Activated CD4-positive, alpha-beta T cell treated with anti-CD3 and anti-CD28 coated beads, Interleukin-2, amount 50 U/mL, for 48 hours (primary cell): ENCODE measurements around the gene LTO1.

Experiments
- DNase-seq, 2 experiments: peaks; one replicate each; pipeline ENCODE4 v3.0.0-alpha.2; 2020

LTO1 gene

DNA sequence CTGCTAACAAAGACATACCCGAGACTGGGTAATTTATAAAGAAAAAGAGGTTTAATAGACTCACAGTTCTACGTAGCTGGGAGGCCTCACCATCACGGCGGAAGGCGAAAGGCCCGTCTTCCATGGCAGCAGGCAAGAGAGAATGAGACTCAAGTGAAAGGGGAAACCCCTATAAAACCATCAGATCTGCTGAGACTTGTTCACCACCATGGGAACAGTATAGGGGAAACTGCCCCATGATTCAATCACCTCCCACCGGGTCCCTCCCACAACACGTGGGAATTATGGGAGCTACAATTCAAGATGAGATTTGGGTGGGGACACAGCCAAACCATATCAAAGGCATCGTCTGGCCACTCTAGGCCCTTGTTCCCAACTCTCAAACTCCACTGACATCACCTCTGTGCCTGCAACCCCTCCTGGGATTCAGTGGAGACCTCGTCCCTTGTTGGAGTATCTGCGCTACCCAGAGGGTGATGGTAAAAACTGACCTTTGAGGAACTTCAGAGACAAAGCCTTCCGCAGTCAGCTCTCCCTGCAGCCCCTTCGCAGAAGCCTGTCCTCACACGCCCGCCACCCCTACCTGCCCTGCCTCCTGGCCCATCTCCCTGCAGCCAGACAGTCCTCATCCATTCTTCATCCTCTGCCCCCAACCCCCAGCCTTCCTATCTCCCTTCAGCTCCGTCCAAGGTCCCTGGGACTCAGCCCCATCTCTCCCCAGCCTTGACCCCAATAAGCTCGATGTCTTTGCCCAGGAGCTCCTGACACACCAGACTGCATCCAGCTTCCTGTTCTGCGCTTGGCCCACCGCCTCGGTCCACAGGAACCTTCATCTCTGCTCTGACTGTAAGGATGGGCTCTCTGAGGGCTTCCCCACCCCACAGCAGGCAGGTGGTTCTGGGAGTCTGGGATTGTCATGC, 18.4 kb downstream of the LTO1 start:
- no peak for DNase-seq

DNA sequence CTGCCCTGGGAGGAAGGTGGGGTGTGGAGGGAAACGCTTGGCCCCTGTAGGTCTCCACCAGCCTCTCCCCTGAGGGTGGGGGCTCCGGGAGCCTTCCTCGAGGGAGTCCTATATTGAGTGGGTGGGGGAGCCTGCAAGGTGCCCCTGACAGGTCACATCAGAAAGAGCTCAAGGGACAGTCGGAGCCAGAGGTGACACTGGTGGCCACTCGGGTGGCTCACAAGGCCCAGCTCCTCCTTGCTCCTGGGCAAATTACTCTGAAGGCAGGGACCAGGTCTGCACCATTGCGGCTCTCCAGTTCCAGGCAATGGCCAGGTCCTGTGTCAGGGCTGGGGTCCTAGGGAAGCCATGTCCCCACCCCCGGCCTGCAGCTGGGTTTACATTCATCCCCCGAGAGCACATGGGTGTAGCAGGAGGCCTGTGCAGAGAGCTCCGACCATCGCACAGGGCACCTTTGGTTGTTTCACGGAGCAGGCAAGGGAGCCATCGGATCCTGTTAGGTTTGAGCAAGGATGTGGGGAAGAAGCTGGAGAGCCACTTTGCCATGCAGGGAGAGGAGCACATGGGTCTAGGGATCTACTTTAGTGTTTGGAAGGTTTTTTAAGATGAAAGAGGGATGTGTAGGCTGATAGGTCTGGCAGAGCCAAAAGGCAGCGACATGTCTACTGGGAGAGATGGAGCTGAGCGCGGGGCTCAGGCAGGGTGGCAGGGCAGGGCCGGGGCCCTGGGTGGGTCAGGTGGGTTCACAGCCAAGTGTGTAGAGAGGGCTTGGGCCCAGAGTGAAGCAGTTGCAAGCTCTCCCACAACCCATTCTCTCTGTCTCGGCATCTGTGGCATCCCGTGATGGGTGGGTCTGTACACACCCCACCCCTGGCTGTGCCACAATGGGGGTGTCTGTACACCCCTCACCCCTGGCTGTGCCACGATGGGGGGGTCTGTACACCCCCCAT, 19.4 kb downstream of the LTO1 start:
- DNase-seq = no peak

DNA sequence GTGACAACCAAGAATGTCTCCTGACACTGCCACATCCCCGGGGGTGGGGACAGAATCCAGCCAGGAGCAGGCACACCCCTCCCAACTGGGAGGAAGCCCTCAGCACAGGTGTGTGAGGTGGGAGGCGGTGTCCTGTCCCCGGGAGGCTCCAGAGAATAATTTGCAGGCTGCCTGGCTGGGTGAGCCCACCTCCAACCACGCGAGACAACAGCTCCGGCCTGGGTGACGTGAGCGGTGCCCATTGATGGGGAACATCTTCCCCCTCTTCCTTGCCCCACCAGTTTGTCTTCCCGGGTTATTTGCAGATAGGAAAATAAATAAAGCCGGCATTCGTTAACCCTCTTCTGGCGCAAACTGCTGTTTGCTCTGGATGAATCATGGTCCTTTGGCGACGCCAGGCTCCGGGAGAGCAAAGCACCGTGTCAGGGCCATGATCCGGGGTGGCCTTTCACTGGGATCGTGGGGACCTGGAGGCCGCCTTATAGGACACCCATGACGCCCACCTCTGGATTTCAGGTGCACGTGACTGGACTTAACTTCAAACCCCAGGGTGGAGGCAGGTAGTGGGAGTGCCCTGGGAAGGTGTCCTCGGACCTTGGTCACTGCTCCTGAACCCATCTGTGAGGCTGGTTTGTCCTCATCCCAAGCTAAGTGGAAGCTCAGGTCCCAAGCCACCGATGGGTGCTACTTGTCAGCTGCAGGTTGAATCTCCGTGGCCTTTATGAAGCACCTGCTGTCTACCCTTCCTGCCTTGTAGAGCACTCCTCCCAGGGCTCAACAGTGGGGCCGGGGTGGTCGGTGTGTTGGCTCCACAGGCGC, 20.3 kb downstream of the LTO1 start:
- no peak for DNase-seq

DNA sequence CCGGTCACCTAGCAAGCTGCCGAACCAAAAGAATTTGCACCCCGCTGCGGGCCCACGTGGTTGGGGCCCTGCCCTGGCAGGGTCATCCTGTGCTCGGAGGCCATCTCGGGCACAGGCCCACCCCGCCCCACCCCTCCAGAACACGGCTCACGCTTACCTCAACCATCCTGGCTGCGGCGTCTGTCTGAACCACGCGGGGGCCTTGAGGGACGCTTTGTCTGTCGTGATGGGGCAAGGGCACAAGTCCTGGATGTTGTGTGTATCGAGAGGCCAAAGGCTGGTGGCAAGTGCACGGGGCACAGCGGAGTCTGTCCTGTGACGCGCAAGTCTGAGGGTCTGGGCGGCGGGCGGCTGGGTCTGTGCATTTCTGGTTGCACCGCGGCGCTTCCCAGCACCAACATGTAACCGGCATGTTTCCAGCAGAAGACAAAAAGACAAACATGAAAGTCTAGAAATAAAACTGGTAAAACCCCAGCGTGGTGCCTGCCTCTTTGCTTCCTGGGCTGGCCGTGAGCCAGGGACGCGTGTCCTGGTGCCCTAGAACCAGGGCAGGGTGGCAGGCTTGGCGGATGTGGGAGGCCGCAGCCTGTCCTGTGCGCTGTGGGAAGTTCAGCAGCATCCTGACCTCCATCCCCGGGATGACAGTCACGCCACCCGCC, 21.0 kb downstream of the LTO1 start:
- no peak for DNase-seq

DNA sequence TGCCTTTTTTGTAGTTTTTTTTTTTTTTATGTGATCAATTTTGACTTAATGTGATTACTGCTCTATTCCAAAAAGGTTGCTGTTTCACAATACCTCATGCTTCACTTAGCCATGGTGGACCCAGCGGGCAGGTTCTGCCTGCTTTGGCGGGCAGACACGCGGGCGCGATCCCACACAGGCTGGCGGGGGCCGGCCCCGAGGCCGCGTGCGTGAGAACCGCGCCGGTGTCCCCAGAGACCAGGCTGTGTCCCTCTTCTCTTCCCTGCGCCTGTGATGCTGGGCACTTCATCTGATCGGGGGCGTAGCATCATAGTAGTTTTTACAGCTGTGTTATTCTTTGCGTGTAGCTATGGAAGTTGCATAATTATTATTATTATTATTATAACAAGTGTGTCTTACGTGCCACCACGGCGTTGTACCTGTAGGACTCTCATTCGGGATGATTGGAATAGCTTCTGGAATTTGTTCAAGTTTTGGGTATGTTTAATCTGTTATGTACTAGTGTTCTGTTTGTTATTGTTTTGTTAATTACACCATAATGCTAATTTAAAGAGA, 21.7 kb downstream of the LTO1 start:
- DNase-seq = no peak

DNA sequence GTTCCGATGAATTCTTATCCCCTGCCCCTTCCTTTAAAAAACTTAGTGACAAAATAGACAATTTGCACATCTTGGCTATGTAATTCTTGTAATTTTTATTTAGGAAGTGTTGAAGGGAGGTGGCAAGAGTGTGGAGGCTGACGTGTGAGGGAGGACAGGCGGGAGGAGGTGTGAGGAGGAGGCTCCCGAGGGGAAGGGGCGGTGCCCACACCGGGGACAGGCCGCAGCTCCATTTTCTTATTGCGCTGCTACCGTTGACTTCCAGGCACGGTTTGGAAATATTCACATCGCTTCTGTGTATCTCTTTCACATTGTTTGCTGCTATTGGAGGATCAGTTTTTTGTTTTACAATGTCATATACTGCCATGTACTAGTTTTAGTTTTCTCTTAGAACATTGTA, 22.2 kb downstream of the LTO1 start:
- no peak for DNase-seq

DNA sequence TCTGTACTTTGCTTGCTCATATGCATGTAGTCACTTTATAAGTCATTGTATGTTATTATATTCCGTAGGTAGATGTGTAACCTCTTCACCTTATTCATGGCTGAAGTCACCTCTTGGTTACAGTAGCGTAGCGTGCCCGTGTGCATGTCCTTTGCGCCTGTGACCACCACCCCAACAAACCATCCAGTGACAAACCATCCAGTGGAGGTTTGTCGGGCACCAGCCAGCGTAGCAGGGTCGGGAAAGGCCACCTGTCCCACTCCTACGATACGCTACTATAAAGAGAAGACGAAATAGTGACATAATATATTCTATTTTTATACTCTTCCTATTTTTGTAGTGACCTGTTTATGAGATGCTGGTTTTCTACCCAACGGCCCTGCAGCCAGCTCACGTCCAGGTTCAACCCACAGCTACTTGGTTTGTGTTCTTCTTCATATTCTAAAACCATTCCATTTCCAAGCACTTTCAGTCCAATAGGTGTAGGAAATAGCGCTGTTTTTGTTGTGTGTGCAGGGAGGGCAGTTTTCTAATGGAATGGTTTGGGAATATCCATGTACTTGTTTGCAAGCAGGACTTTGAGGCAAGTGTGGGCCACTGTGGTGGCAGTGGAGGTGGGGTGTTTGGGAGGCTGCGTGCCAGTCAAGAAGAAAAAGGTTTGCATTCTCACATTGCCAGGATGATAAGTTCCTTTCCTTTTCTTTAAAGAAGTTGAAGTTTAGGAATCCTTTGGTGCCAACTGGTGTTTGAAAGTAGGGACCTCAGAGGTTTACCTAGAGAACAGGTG, 23.1 kb downstream of the LTO1 start:
- DNase-seq = no peak

DNA sequence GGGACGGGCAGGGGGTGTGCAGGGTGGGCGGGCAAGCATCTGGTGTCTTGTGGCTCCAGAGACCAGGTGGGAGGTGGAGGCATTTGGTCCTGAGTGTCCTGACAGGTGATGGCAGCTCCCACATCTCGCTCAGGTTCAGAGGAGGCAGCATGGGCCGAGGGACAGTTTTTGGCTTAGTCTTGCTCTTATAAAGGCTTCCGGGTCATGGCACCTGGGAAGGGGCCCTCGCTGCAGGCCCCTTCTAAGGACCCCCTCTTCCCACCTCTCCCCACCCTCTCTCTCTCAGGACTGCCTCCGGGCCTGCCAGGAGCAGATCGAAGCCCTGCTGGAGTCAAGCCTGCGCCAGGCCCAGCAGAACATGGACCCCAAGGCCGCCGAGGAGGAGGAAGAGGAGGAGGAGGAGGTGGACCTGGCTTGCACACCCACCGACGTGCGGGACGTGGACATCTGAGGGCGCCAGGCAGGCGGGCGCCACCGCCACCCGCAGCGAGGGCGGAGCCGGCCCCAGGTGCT, 24.3 kb downstream of the LTO1 start:
- no peak for DNase-seq

DNA sequence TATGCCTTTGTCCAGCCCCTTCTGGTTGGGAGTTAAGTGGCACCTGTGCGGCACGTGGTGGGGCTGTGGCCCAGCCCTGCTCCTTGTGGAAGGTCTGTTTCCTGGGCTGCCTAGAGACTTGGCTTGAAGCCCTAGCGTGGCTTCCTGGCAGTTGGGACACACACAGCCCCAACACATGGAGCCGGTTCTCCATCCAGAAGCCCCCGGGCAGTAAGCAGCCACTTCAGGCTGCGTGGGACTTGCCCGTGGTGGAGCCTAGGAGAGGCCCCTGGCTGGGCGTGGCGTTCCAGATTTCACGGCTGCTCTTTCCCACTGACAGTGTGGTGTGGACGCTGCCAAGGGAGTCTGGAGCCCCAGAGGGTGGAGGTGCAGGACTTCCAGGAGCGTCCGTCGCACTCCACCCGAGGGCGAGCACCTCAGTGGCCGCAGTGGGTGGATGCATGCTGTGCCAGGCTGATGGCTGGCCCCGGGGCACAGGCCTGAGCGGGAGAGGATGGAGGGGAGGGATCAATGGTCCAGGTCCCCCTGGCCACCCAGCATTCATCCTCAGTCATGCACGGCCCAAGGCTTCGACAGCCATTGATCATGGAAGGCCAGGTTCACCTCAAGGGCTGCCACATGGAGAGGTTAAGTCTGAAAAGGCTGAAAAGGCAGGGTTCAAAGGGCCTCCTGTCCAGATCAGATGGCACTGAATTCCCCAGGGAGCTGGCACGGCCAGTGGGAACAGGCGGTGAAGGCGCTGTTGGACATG, 24.9 kb downstream of the LTO1 start:
- DNase-seq = no peak

DNA sequence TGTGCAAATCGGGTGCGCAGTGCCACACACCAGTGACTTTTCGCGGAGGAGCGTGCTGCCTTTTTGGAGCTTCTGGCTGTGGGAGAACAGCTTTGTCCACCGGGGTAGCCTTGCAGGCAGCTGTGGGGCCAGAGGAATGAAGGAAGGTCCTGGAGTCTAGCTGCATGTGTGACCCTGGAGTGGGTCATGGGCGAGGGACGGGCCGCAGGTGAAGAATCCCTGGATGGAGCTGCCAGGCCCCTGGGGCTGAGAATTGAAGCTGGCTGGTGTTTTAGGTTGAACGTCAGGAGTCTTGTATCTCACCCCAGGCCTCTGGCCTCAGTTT, 25.6 kb downstream of the LTO1 start:
- no peak for DNase-seq

DNA sequence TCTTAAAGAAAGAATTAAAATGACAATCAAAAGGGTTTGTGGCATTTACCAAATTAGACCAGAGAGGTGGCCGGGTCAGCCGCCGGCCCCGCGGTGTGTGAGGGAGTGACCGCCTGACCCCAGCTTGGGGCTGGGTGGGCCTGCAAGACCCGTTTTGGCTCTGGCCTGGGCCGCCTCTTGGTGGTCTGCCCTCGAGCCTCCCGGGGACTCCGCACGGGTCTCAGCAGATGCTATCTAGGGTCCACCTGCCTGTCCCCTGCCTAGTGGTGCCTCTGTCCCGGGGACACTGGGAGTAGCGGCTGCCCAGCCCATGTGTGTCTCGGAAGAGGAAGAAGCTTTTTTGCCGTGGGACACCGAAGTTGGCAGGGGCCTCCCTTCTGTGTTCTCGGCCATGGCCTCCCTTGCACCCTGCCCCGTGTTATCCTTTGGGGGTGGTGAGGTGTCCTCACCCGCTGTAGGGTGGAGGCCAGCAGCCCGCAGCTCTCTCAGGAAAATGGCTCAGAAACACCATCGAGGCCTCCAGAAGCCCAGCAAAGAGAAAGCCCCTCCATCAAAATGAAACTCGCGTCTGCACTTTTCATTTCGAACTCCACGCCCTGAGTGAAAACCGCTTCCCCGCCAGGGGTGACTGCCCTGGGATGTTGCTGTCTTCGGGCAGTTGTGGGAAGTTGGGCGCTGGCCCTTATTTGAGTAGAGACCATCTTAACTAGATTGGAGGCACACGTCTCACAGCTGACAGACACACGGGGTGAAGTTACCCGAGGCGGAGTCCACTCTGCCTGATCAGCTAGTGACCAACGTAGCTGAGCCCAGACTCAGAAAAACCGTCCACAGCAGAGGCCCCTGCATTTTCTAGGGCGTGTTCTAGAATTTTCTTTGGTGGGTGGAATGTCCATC, 26.2 kb downstream of the LTO1 start:
- no peak for DNase-seq

DNA sequence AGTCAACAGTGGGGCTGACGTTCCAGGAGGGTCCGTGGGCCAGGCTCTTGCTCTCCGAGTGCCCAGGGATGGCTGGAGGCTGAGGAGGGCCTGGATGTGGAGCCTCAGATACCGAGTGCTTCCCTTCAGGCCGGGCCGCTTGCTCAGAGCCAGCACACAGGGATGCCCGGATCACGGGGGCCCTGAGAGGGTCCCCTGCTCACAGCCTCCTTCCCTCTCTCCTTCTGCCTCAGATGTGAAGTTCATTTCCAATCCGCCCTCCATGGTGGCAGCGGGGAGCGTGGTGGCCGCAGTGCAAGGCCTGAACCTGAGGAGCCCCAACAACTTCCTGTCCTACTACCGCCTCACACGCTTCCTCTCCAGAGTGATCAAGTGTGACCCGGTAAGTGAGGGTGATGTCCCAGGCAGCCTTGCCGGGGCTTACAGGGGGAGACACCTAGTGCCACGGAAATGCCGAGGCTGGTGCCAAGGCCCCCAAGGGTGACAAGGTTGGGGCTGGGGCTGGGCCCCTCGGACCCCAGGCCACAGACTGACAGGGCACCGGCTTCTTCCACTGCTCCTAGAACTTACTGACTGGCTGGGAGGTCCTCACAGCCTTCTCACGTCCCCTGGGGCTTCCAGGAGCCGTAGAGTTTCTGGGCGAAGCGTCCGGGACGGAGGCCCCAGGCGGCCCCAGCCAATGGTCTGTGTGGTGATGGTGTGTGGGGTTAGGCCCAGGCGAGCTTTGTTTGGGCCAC, 27.2 kb downstream of the LTO1 start:
- DNase-seq = no peak

DNA sequence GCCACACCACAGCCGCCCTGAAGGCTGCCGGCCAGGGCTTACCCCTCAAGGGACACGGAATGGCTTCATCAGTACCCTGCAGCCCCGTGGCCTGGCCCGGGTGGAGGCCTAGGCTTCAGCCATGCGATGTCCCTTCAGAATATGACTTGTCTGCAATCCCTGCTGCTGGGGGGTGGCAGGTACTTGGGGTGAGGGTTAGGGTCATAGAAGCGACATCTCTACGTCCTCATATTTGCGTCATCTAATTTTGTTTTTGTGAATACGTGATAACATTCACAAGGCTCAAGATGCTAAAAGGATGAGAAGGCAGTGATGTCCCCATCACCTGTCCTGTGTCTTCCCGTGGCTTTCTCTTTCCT, 27.8 kb downstream of the LTO1 start:
- no peak for DNase-seq

DNA sequence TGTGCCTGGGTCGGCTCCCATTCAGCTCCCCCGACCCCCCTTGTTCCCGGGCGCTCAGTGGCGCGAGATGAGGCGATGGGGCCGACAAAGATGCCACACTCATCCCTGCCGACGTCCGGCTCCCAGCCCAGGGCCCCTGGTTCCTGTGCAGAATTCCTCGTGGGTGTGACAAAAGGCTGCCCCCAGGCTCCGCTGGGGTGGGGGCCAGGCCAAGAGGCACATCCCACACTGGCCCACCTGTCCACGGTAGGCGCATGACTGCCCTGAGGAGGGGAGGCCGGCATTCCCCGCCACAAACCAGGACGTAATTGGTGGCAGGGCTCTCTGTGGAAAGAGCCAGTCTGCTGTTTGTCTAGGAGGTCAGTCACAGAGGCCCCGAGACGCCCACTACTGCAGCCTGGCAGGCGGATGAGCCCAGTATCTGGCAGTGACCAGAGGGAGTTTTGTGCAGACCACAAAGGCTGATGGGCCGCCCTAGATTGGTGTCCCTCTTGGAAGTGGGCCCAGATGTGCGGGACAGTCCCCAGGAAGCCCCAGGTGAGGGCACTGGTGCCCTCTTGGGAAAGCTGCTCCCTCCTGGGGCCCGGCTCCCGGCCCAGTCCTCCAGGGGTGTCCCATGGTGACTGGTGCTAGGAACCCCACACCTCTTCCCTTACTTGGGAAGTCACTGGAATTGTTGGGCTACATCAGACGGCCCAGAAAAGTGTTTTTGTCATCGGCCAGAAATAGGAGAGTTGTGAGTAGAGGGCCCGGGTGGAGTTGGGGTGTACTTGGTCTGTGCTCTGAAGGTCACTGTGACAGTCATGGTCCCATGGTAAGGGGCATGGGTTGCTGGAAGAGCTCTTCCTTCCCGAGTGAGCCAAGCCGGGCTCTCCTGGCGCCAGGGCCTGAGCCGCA, 28.4 kb downstream of the LTO1 start:
- no peak for DNase-seq

DNA sequence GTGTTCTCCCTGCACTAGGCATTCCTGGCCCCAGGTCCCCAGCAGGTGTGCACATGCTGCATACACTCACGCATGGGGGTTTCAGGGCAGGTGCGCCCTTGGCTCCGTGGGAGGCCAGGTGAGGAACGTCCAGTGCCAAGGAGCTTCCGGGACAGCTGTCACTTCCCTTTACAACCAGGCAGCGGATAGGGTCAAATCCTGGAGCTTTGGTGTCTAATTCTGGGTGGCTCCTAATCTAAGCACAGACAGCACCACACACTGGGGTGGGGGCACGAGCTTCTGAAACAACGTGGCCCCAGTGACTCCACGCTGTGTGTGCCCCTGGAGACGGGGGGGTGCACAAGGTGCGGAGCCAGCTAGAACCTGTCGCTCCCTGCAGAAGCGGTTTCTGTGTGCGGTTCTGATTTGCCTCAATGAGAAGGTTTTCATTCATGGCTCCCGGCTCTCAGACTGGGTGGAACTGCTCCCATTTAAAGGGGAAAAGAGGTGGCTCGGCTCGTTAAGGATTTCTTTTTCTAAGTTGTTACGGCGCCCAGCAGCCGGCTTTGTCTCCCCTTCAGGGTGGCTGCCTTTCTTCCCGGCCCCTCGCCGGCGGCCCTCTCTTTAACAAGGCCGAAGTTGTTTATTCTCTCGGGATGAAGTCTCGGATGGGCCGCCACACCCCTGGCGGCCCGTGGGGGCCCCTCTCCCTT, 29.2 kb downstream of the LTO1 start:
- DNase-seq = no peak

DNA sequence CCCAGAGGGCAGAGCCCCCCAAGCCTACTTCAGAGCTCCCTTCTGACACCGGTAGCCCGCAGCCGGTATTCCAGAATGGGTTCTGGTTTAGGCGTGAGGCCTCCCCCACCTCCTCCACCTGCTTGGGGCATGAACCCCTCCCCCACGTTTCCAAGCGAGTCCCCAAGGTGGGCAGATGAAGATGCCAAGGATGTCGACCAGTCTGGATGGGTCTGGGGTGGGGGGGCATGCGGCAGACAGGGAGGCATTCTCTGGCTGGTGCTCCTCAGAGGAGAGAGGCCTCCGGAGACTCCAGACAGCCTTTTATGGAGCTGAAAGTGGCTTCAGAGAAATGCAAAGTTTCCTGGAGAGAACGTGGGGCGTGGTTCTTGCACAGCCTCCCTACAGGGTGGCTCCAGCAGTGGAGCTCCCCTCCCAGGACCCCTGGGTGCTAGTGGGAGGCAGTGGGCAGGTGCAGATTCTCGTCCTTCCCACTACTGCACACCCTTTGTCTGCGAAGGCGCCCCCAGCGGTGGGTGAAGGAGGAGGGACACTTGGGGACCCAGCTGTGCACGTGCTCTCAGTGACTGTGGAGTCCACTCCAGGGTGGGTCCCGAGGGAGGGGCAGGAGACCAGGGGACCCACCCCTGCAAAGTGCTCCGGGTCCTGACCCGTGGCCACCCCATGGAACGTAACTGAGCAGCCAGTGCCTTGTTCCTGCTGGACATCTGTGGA, 30.0 kb downstream of the LTO1 start:
- no peak for DNase-seq
